Measurements from ENCODE around the gene DHX9.

GRCh38 chr1:182888736-182889531, 49.8 kb downstream of the DHX9 start:
- TF ChIP-seq CTCF (IDR thresholded peaks at IDR 0.05) = no peak
- no peak for TF ChIP-seq POLR2A (IDR thresholded peaks at IDR 0.05)

Data from adrenal gland (tissue), 5 donors.